ENCODE results near the gene CLMN. TPM values are rescaled to one million over a fixed set of nuclear protein-coding genes. Genes with fewer than 3 reads are reported as not detected.

The CLMN gene
- total and polyA plus RNA-seq, 2 of the 13 experiments (the other 11 are each of a cell fraction or from before 2014, with no cell fraction given) = 15.1 to 16.7 TPM

DNA sequence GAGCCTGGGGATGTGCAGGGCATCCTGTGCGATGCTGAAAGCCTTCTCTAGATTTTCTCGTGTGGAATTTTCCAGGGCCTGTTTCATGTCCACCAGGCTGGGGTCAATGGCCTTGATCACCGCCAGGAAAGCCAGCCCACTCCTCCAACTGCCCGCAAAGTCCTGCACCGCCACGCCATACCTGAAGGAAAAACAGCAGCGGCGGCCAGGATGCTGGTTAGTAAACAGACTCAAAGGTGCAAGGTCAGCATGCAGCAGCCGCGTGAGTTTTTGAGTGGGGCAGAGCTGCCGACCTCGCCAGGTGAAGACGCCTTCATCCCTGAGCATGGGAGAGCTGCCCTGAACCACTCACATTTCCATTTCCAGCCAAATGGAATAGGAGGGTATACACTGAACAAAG, 109.0 kb downstream of the CLMN start (continued):
- TF ChIP-seq, protein P1, sequence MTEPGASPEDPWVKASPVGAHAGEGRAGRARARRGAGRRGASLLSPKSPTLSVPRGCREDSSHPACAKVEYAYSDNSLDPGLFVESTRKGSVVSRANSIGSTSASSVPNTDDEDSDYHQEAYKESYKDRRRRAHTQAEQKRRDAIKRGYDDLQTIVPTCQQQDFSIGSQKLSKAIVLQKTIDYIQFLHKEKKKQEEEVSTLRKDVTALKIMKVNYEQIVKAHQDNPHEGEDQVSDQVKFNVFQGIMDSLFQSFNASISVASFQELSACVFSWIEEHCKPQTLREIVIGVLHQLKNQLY (CRISPR knock-in tag; IDR thresholded peaks at IDR 0.05) = peak; percentile 85
- TF ChIP-seq THAP11 (CRISPR knock-in tag; IDR thresholded peaks at IDR 0.05) (0 out of 2 replicates have a peak, but pooled peaks have one; percentile 19), NBN (conservative IDR thresholded peaks at IDR 0.05) (no peak), FOXO1 (CRISPR knock-in tag; IDR thresholded peaks at IDR 0.05) (peak; percentile 87; the same call in 1 of the 2 replicates), NCOA2 (CRISPR knock-in tag; IDR thresholded peaks at IDR 0.05) (peak; percentile 58; the same call in 1 of the 2 replicates), GATAD2A (CRISPR knock-in tag; IDR thresholded peaks at IDR 0.05) (peak; percentile 76), FOXP1 (IDR thresholded peaks at IDR 0.05) (no peak), FOXP1 (CRISPR knock-in tag; IDR thresholded peaks at IDR 0.05) (peak; percentile 44; the same call in 1 of the 2 replicates), HNF4A (CRISPR knock-in tag; IDR thresholded peaks at IDR 0.05) (peak; percentile 73), HDAC1 (CRISPR knock-in tag; IDR thresholded peaks at IDR 0.05) (peak; percentile 61; the same call in 1 of the 2 replicates), GABPA (IDR thresholded peaks at IDR 0.05; ENCODE audit: low read depth, low read length) (no peak), GABPA (CRISPR knock-in tag; IDR thresholded peaks at IDR 0.05; ENCODE audit: low read depth) (peak; percentile 34; the same call in 1 of the 2 replicates), KLF11 (CRISPR knock-in tag; IDR thresholded peaks at IDR 0.05) (no peak), FOSL2 (CRISPR knock-in tag; IDR thresholded peaks at IDR 0.05) (peak; percentile 23; the same call in 1 of the 2 replicates), HCFC1 (IDR thresholded peaks at IDR 0.05; ENCODE audit: low read depth, low read length) (no peak), MED1 (CRISPR knock-in tag; IDR thresholded peaks at IDR 0.05) (peak; percentile 58), REL (CRISPR knock-in tag; conservative IDR thresholded peaks at IDR 0.05) (no peak), BCL6 (CRISPR knock-in tag; IDR thresholded peaks at IDR 0.05) (0 out of 2 replicates have a peak, but pooled peaks have one; percentile 25), FOXC1 (CRISPR knock-in tag; IDR thresholded peaks at IDR 0.05; ENCODE audit: borderline replicate concordance) (no peak), NR2F1 (CRISPR knock-in tag; IDR thresholded peaks at IDR 0.05) (peak in 1 of 2 experiments; percentile 43; a peak in 1 of 4 replicates), HDAC2 (CRISPR knock-in tag; IDR thresholded peaks at IDR 0.05) (0 out of 2 replicates have a peak, but pooled peaks have one; percentile 45)
- TF ChIP-seq, protein P2, sequence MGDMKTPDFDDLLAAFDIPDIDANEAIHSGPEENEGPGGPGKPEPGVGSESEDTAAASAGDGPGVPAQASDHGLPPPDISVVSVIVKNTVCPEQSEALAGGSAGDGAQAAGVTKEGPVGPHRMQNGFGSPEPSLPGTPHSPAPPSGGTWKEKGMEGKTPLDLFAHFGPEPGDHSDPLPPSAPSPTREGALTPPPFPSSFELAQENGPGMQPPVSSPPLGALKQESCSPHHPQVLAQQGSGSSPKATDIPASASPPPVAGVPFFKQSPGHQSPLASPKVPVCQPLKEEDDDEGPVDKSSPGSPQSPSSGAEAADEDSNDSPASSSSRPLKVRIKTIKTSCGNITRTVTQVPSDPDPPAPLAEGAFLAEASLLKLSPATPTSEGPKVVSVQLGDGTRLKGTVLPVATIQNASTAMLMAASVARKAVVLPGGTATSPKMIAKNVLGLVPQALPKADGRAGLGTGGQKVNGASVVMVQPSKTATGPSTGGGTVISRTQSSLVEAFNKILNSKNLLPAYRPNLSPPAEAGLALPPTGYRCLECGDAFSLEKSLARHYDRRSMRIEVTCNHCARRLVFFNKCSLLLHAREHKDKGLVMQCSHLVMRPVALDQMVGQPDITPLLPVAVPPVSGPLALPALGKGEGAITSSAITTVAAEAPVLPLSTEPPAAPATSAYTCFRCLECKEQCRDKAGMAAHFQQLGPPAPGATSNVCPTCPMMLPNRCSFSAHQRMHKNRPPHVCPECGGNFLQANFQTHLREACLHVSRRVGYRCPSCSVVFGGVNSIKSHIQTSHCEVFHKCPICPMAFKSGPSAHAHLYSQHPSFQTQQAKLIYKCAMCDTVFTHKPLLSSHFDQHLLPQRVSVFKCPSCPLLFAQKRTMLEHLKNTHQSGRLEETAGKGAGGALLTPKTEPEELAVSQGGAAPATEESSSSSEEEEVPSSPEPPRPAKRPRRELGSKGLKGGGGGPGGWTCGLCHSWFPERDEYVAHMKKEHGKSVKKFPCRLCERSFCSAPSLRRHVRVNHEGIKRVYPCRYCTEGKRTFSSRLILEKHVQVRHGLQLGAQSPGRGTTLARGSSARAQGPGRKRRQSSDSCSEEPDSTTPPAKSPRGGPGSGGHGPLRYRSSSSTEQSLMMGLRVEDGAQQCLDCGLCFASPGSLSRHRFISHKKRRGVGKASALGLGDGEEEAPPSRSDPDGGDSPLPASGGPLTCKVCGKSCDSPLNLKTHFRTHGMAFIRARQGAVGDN (CRISPR knock-in tag; IDR thresholded peaks at IDR 0.05) = peak; percentile 69
- TF ChIP-seq, protein P3, sequence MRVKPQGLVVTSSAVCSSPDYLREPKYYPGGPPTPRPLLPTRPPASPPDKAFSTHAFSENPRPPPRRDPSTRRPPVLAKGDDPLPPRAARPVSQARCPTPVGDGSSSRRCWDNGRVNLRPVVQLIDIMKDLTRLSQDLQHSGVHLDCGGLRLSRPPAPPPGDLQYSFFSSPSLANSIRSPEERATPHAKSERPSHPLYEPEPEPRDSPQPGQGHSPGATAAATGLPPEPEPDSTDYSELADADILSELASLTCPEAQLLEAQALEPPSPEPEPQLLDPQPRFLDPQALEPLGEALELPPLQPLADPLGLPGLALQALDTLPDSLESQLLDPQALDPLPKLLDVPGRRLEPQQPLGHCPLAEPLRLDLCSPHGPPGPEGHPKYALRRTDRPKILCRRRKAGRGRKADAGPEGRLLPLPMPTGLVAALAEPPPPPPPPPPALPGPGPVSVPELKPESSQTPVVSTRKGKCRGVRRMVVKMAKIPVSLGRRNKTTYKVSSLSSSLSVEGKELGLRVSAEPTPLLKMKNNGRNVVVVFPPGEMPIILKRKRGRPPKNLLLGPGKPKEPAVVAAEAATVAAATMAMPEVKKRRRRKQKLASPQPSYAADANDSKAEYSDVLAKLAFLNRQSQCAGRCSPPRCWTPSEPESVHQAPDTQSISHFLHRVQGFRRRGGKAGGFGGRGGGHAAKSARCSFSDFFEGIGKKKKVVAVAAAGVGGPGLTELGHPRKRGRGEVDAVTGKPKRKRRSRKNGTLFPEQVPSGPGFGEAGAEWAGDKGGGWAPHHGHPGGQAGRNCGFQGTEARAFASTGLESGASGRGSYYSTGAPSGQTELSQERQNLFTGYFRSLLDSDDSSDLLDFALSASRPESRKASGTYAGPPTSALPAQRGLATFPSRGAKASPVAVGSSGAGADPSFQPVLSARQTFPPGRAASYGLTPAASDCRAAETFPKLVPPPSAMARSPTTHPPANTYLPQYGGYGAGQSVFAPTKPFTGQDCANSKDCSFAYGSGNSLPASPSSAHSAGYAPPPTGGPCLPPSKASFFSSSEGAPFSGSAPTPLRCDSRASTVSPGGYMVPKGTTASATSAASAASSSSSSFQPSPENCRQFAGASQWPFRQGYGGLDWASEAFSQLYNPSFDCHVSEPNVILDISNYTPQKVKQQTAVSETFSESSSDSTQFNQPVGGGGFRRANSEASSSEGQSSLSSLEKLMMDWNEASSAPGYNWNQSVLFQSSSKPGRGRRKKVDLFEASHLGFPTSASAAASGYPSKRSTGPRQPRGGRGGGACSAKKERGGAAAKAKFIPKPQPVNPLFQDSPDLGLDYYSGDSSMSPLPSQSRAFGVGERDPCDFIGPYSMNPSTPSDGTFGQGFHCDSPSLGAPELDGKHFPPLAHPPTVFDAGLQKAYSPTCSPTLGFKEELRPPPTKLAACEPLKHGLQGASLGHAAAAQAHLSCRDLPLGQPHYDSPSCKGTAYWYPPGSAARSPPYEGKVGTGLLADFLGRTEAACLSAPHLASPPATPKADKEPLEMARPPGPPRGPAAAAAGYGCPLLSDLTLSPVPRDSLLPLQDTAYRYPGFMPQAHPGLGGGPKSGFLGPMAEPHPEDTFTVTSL (CRISPR knock-in tag; IDR thresholded peaks at IDR 0.05; ENCODE audit: borderline replicate concordance) = no peak

Data from HepG2 (cell line).